Neural progenitor cell (in vitro differentiated cells): ENCODE data around the gene MYH10.

Experiments
- CTCF ChIP-seq: fragments of 200-600 bp; sonication (generic); IDR thresholded peaks from 2 replicates; pipeline ENCODE4 v1.5.1; 2017; ENCODE audit warnings: antibody characterized with exemption, mild to moderate bottlenecking
- EZH2 ChIP-seq: fragments of 200-600 bp; sonication (generic); IDR thresholded peaks from 2 replicates; pipeline ENCODE4 v1.6.1; 2017; ENCODE audit warnings: antibody characterized with exemption, mild to moderate bottlenecking, moderate library complexity

GRCh38 chr17:8455665-8456209 lies 174.8 kb downstream of the MYH10 start:
- TF ChIP-seq CTCF (no peak), EZH2 (no peak)
